HCT116 (cell line): ENCODE measurements around the gene GAS2L2. TPM values are rescaled to one million over a fixed set of nuclear protein-coding genes. Genes with fewer than 3 reads are reported as not detected.

ENCODE experiments used
- ATAC-seq: fragments of 200-7000 bp; cut with Tn5 transposase; 2 replicates; pipeline ENCODE4 v1.9.1; 2020; ENCODE audit warnings: mild to moderate bottlenecking, moderate library complexity
- BruUV-seq: library from RNA; stranded (reverse); fragments of 400-500 nt; replicated peaks from 2 replicates; lab custom pipeline; 2021; lab: Mats Ljungman, UMichigan
- CTCF ChIA-PET: fragments of 300-600 bp; sonication (Branson Sonifier 250); formaldehyde crosslinking; loops from one replicate; lab custom pipeline; 2021; ENCODE audit warnings: antibody characterized with exemption; lab: Charles Lee
- POLR2A ChIA-PET: fragments of 300-600, 350-600 bp; sonication (Branson Sonifier 250); formaldehyde crosslinking; loops from one replicate; lab custom pipeline; 2021; ENCODE audit warnings: antibody characterized with exemption; lab: Charles Lee
- RAD21 ChIA-PET, 2 experiments: fragments of 300-600 bp; sonication (Branson Sonifier 250); formaldehyde crosslinking; loops; one replicate each; lab custom pipeline; 2023; ENCODE audit warnings: low total read pairs in 2 of 2; ENCODE audit not compliant: uncharacterized antibody in 2 of 2, unreplicated experiment in 2 of 2, low non-redundant PET in 1 of 2; lab: Charles Lee
- DNase-seq: peaks from one replicate; pipeline ENCODE4 v3.0.0-alpha.2; 2010; ENCODE audit warnings: low read depth, low spot score
- H2AFZ ChIP-seq: fragments of 200-600 bp; shearing (Covaris generic), sonication (generic); 2 replicates; pipeline ENCODE4 v1.6.1; 2017; ENCODE audit warnings: low read depth, mixed run types, mixed read lengths, antibody characterized with exemption, low read length; ENCODE audit not compliant: poor library complexity, severe bottlenecking
- H3K27ac ChIP-seq: 2 replicates; pipeline ENCODE4 v1.5.1; 2012; ENCODE audit warnings: low read depth, low read length
- H3K27me3 ChIP-seq: fragments of 200-600 bp; sonication (generic); 2 replicates; pipeline ENCODE4 v1.6.1; 2016; ENCODE audit warnings: mixed run types, low read length, mixed read lengths; ENCODE audit not compliant: insufficient read depth
- H3K36me3 ChIP-seq, 2 experiments: fragments of 200-500 bp in 1 of 2; fragments of 200-600 bp in 1 of 2; sonication (Bioruptor generic) in 1 of 2; sonication (generic) in 1 of 2; 2 replicates each; pipeline versions ENCODE4 v1.5.1 to v1.6.1; 2014 to 2016; ENCODE audit warnings: low read length in 2 of 2, inconsistent platforms in 1 of 2, mixed read lengths in 1 of 2, mixed run types in 1 of 2; ENCODE audit not compliant: insufficient read depth in 2 of 2, control insufficient read depth in 1 of 2
- H3K4me1 ChIP-seq, 2 experiments: fragments of 200-600 bp in 1 of 2; sonication (generic) in 1 of 2; 2 replicates each; pipeline versions ENCODE4 v1.5.1 to v1.6.1; 2012 to 2017; ENCODE audit warnings: low read length in 2 of 2, inconsistent platforms in 1 of 2, mild to moderate bottlenecking in 1 of 2, mixed read lengths in 1 of 2, mixed run types in 1 of 2, moderate library complexity in 1 of 2; ENCODE audit not compliant: insufficient read depth in 2 of 2, control insufficient read depth in 1 of 2
- H3K4me2 ChIP-seq: fragments of 200-600 bp; sonication (generic); 2 replicates; pipeline ENCODE4 v1.6.1; 2017; ENCODE audit warnings: mixed run types, low read length, mixed read lengths
- H3K4me3 ChIP-seq, 2 experiments: fragments of 200-600 bp in 1 of 2; sonication (generic) in 1 of 2; replicated peaks in 1 of 2; 2 replicates each; pipeline ENCODE4 v1.5.1; 2011 to 2016; ENCODE audit warnings: low read length in 2 of 2, control low read depth in 1 of 2, low read depth in 1 of 2, mild to moderate bottlenecking in 1 of 2, mixed read lengths in 1 of 2, mixed run types in 1 of 2
- H3K79me2 ChIP-seq: fragments of 200-600 bp; sonication (generic); 2 replicates; pipeline ENCODE4 v1.6.1; 2017; ENCODE audit warnings: mild to moderate bottlenecking, mixed run types, low read length, moderate library complexity, mixed read lengths; ENCODE audit not compliant: insufficient read depth
- H3K9ac ChIP-seq: fragments of 200-600 bp; sonication (generic); 2 replicates; pipeline ENCODE4 v1.6.1; 2016; ENCODE audit warnings: low read length, mixed read lengths
- H3K9me2 ChIP-seq: fragments of 200-600 bp; sonication (generic), shearing (Covaris generic); 2 replicates; pipeline ENCODE4 v1.6.1; 2017; ENCODE audit warnings: mixed run types, mild to moderate bottlenecking, moderate library complexity; ENCODE audit not compliant: insufficient read depth
- H3K9me3 ChIP-seq, 2 experiments: fragments of 200-500 bp in 1 of 2; fragments of 200-600 bp in 1 of 2; sonication (Bioruptor generic) in 1 of 2; sonication (generic) in 1 of 2; 2 replicates each; pipeline ENCODE4 v1.6.1; 2014 to 2017; ENCODE audit warnings: low read length in 2 of 2, mixed read lengths in 2 of 2, inconsistent platforms in 1 of 2, low read depth in 1 of 2, mild to moderate bottlenecking in 1 of 2, mixed run types in 1 of 2, moderate library complexity in 1 of 2; ENCODE audit not compliant: control insufficient read depth in 1 of 2, insufficient read depth in 1 of 2
- H4K20me1 ChIP-seq: fragments of 200-600 bp; sonication (generic), shearing (Covaris generic); 2 replicates; pipeline ENCODE4 v1.6.1; 2017; ENCODE audit warnings: mixed run types, mild to moderate bottlenecking, moderate library complexity; ENCODE audit not compliant: insufficient read depth
- CBX3 ChIP-seq: IDR thresholded peaks from 2 replicates; pipeline ENCODE4 v1.6.1; 2012; ENCODE audit warnings: low read depth
- CEBPB ChIP-seq: IDR thresholded peaks from 2 replicates; pipeline ENCODE4 v1.6.1; 2012; ENCODE audit warnings: low read depth
- EGR1 ChIP-seq: IDR thresholded peaks from 2 replicates; pipeline ENCODE4 v1.6.1; 2012; ENCODE audit warnings: low read depth
- ELF1 ChIP-seq: IDR thresholded peaks from 2 replicates; pipeline ENCODE4 v1.6.1; 2012; ENCODE audit warnings: low read depth, borderline replicate concordance
- EZH2phosphoT487 ChIP-seq: fragments of 200-600 bp; IDR thresholded peaks from 2 replicates; pipeline ENCODE4 v1.6.1; 2018; ENCODE audit warnings: antibody characterized with exemption, borderline replicate concordance
- FOSL1 ChIP-seq: IDR thresholded peaks from 2 replicates; pipeline ENCODE4 v1.6.1; 2012; ENCODE audit warnings: low read depth
- JUND ChIP-seq: IDR thresholded peaks from 2 replicates; pipeline ENCODE4 v1.6.1; 2012
- POLR2AphosphoS5 ChIP-seq: IDR thresholded peaks from 2 replicates; pipeline ENCODE4 v1.6.1; 2011; ENCODE audit warnings: mild to moderate bottlenecking, low read depth, low read length, moderate library complexity
- RAD21 ChIP-seq: IDR thresholded peaks from 2 replicates; pipeline ENCODE4 v1.6.1; 2012; ENCODE audit warnings: low read depth, mild to moderate bottlenecking
- SP1 ChIP-seq: IDR thresholded peaks from 2 replicates; pipeline ENCODE4 v1.6.1; 2012; ENCODE audit warnings: low read depth
- TCF7L2 ChIP-seq: IDR thresholded peaks from 2 replicates; pipeline ENCODE4 v1.7.0; 2011; ENCODE audit warnings: borderline replicate concordance, inconsistent platforms; ENCODE audit not compliant: insufficient read depth, insufficient read length; ENCODE audit errors: extremely low read depth
- YY1 ChIP-seq: IDR thresholded peaks from 2 replicates; pipeline ENCODE4 v1.6.1; 2011; ENCODE audit warnings: low read length, low read depth, moderate library complexity, mild to moderate bottlenecking; ENCODE audit not compliant: insufficient replicate concordance; ENCODE audit errors: extremely low read depth
- ZFX ChIP-seq: fragments of 450-650 bp; IDR thresholded peaks from 2 replicates; pipeline ENCODE4 v1.6.1; 2017
- ZNF274 ChIP-seq: fragments of 200-500 bp; sonication (Bioruptor generic); IDR thresholded peaks from 2 replicates; pipeline ENCODE4 v1.6.1; 2014; ENCODE audit warnings: mild to moderate bottlenecking, low read depth, low read length, inconsistent platforms
- intact Hi-C: fragments of 100-400 bp; cut with micrococcal nuclease; formaldehyde crosslinking; loops from 2 replicates; pipeline ENCODE4 v1.10.0; 2022
- total RNA-seq: library from RNA; stranded (reverse); gene quantifications from one replicate; pipeline ENCODE4 v1.2.1, GENCODE V29; 2021; ENCODE audit not compliant: unreplicated experiment
- TF ChIP-seq, protein P1 (sequence below): IDR thresholded peaks from 2 replicates; pipeline ENCODE4 v1.6.1; 2012; ENCODE audit warnings: low read depth
- TF ChIP-seq, protein P2 (sequence below): IDR thresholded peaks from 2 replicates; pipeline ENCODE4 v1.6.1; 2012
- TF ChIP-seq, protein P3 (sequence below), 3 experiments: fragments of 200-600 bp in 1 of 3; sonication (generic) in 1 of 3; IDR thresholded peaks in 2 of 3; conservative IDR thresholded peaks in 1 of 3; 2 replicates each; pipeline ENCODE4 v1.5.1; 2012 to 2017; ENCODE audit warnings: low read depth in 2 of 3, low read length in 2 of 3, antibody characterized with exemption in 1 of 3, borderline replicate concordance in 1 of 3, control low read depth in 1 of 3, mild to moderate bottlenecking in 1 of 3, mixed read lengths in 1 of 3, mixed run types in 1 of 3, moderate library complexity in 1 of 3; ENCODE audit not compliant: insufficient read depth in 1 of 3

The GAS2L2 gene
- total RNA-seq, 1 experiment from 2014 or later, result not detected

DNA sequence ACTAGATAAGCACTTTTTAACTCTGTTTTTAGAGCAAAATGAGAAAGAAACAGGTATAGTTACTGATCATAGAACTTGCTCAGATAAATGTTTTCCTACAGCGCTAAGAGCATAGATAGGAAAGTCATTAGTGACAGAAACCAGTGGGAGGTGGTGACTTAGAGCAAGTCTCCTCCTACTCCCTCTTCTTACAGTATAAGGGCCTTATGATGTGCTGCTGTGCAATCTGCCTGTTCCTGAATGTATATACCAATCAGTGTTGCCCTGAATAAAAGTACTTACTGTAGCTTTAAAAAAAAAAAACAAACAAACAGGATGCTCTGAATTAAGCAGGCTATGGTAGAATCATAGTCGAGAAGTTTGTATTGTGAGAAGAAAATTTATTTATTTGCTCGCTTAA, 44.9 kb downstream of the GAS2L2 start:
- ATAC-seq, result no peak
- Histone ChIP-seq H3K9me3 (no peaks in the 10 kb centered on the region), H3K27ac (no peak overlapping the region), H3K36me3 (peaks cover 7 to 27% of the 10 kb centered on the region in 2 experiments), H3K4me2 (no peak overlapping the region), H3K27me3 (no peaks in the 10 kb centered on the region), H4K20me1 (no peaks in the 10 kb centered on the region; the same call in 1 of the 2 replicates), H3K9me2 (no peaks in the 10 kb centered on the region), H2AFZ (no peak overlapping the region), H3K79me2 (0 out of 2 replicates have a peak, but pooled peaks cover 2% of the 10 kb centered on the region), H3K4me1 (no peaks in the 10 kb centered on the region), H3K9ac (no peak overlapping the region), H3K4me3 (no peak overlapping the region)
- ChIA-PET RAD21 (no interaction called here), POLR2A (no interaction called here), CTCF (no interaction called here)
- no peak for TF ChIP-seq ELF1
- intact Hi-C loops, result no loop called here
- BruUV-seq, result no TSS peak
- DNase-seq, result no peak

DNA sequence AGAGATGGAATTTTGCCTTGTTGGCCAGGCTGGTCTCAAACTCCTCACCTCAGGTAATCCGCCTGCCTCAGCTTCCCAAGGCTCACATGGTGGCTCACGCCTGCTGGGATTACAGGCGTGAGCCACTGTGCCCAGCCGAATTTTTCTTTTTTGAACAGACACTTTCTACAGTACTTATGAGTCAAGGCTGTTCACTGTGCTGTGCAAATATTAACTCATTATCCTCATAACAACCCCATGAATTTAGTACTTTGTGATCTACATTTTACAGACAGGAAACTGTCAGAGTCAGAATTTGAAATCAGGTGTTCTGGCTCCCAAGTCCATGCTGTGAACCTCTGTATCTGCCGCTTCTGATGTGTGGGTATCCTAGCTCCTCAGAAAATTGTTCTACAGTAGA, 47.3 kb downstream of the GAS2L2 start:
- H3K36me3 ChIP-seq, result peaks cover 3 to 25% of the 10 kb centered on the region in 2 experiments; a peak in 3 of 4 replicates
- H3K27ac ChIP-seq, result no peak overlapping the region
- no peaks in the 10 kb centered on the region for H3K4me1 ChIP-seq
- peaks cover 18% of the 10 kb centered on the region; the same call in 1 of the 2 replicates for H3K79me2 ChIP-seq
- H3K4me2 ChIP-seq, result no peak overlapping the region
- H3K4me3 ChIP-seq, result no peak overlapping the region
- intact Hi-C loops, result no loop called here
- ATAC-seq, result no peak
- CTCF ChIA-PET, result no interaction called here
- H3K9me3 ChIP-seq, result no peaks in the 10 kb centered on the region
- no peaks in the 10 kb centered on the region; the same call in 1 of the 2 replicates for H4K20me1 ChIP-seq
- H2AFZ ChIP-seq, result no peak overlapping the region
- H3K9ac ChIP-seq, result no peak overlapping the region
- POLR2A ChIA-PET, result no interaction called here
- RAD21 ChIA-PET, result no interaction called here
- BruUV-seq, result no TSS peak
- no peak for DNase-seq
- no peaks in the 10 kb centered on the region for H3K9me2 ChIP-seq
- no peaks in the 10 kb centered on the region for H3K27me3 ChIP-seq
- TF ChIP-seq, protein P1, sequence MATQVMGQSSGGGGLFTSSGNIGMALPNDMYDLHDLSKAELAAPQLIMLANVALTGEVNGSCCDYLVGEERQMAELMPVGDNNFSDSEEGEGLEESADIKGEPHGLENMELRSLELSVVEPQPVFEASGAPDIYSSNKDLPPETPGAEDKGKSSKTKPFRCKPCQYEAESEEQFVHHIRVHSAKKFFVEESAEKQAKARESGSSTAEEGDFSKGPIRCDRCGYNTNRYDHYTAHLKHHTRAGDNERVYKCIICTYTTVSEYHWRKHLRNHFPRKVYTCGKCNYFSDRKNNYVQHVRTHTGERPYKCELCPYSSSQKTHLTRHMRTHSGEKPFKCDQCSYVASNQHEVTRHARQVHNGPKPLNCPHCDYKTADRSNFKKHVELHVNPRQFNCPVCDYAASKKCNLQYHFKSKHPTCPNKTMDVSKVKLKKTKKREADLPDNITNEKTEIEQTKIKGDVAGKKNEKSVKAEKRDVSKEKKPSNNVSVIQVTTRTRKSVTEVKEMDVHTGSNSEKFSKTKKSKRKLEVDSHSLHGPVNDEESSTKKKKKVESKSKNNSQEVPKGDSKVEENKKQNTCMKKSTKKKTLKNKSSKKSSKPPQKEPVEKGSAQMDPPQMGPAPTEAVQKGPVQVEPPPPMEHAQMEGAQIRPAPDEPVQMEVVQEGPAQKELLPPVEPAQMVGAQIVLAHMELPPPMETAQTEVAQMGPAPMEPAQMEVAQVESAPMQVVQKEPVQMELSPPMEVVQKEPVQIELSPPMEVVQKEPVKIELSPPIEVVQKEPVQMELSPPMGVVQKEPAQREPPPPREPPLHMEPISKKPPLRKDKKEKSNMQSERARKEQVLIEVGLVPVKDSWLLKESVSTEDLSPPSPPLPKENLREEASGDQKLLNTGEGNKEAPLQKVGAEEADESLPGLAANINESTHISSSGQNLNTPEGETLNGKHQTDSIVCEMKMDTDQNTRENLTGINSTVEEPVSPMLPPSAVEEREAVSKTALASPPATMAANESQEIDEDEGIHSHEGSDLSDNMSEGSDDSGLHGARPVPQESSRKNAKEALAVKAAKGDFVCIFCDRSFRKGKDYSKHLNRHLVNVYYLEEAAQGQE, result no peak
- TF ChIP-seq RAD21 (no peak), ELF1 (no peak), CBX3 (no peak), FOSL1 (no peak), CEBPB (no peak), POLR2AphosphoS5 (no peak), YY1 (no peak), EZH2phosphoT487 (no peak), ZFX (no peak), JUND (no peak), SP1 (no peak), TCF7L2 (no peak), EGR1 (no peak), ZNF274 (no peak)
- TF ChIP-seq, protein P2, sequence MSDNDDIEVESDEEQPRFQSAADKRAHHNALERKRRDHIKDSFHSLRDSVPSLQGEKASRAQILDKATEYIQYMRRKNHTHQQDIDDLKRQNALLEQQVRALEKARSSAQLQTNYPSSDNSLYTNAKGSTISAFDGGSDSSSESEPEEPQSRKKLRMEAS, result no peak
- TF ChIP-seq, protein P3, sequence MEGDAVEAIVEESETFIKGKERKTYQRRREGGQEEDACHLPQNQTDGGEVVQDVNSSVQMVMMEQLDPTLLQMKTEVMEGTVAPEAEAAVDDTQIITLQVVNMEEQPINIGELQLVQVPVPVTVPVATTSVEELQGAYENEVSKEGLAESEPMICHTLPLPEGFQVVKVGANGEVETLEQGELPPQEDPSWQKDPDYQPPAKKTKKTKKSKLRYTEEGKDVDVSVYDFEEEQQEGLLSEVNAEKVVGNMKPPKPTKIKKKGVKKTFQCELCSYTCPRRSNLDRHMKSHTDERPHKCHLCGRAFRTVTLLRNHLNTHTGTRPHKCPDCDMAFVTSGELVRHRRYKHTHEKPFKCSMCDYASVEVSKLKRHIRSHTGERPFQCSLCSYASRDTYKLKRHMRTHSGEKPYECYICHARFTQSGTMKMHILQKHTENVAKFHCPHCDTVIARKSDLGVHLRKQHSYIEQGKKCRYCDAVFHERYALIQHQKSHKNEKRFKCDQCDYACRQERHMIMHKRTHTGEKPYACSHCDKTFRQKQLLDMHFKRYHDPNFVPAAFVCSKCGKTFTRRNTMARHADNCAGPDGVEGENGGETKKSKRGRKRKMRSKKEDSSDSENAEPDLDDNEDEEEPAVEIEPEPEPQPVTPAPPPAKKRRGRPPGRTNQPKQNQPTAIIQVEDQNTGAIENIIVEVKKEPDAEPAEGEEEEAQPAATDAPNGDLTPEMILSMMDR (IDR thresholded peaks at IDR 0.05 in 2 of 3, conservative IDR thresholded peaks at IDR 0.05 in 1 of 3; ENCODE audit: borderline replicate concordance in 1 of 3, insufficient read depth in 1 of 3, low read depth in 2 of 3, low read length in 2 of 3), result no peak
